Osteoblast (primary cell): ENCODE data around the gene DYRK1B. TPM values are rescaled to one million over a fixed set of nuclear protein-coding genes. Genes with fewer than 3 reads are reported as not detected.
A peak's percentile ranks its signal among the peaks of the same experiment; 100 is the strongest.
"Not testable (repeated sequence)": the region's sequence is repeated elsewhere in the genome, so short reads cannot be mapped to it uniquely, and the experiment has no call there.

ENCODE experiments used
- DNase-seq: peaks from one replicate; pipeline ENCODE4 v3.0.0; 2011; ENCODE audit warnings: low spot score, mixed read lengths; ENCODE audit not compliant: insufficient read length; ENCODE audit errors: missing footprints
- H2AFZ ChIP-seq: 2 replicates; pipeline ENCODE4 v1.6.0; 2011; ENCODE audit warnings: mild to moderate bottlenecking, low read length
- H3K27ac ChIP-seq: 2 replicates; pipeline ENCODE4 v1.5.1; 2011; ENCODE audit warnings: mild to moderate bottlenecking, low read depth, low read length, moderate library complexity
- H3K27me3 ChIP-seq: 2 replicates; pipeline ENCODE4 v1.6.0; 2012; ENCODE audit warnings: mild to moderate bottlenecking, control low read depth, inconsistent platforms, low read length, moderate library complexity; ENCODE audit not compliant: insufficient read depth
- H3K36me3 ChIP-seq: 2 replicates; pipeline ENCODE4 v1.5.1; 2011; ENCODE audit warnings: mild to moderate bottlenecking, low read length, control low read depth, moderate library complexity; ENCODE audit not compliant: insufficient read depth
- H3K4me1 ChIP-seq: 2 replicates; pipeline ENCODE4 v1.5.1; 2011; ENCODE audit warnings: mild to moderate bottlenecking, low read length, control low read depth, moderate library complexity; ENCODE audit not compliant: insufficient read depth
- H3K4me2 ChIP-seq: 2 replicates; pipeline ENCODE4 v1.6.0; 2011; ENCODE audit warnings: mild to moderate bottlenecking, low read length; ENCODE audit not compliant: insufficient read depth
- H3K4me3 ChIP-seq: fragments of 200-600 bp; sonication (generic); 3 replicates; pipeline ENCODE4 v1.5.1; 2012; ENCODE audit warnings: mild to moderate bottlenecking, low read length, inconsistent platforms; ENCODE audit not compliant: insufficient read depth
- H3K79me2 ChIP-seq: 2 replicates; pipeline ENCODE4 v1.6.0; 2012; ENCODE audit warnings: mild to moderate bottlenecking, low read length, control low read depth, inconsistent platforms; ENCODE audit not compliant: insufficient read depth
- H3K9me3 ChIP-seq: 2 replicates; pipeline ENCODE4 v1.5.1; 2011; ENCODE audit warnings: low read depth, low read length, control low read depth
- H4K20me1 ChIP-seq: 2 replicates; pipeline ENCODE4 v1.6.0; 2012; ENCODE audit warnings: mild to moderate bottlenecking, low read length, control low read depth; ENCODE audit not compliant: insufficient read depth
- total RNA-seq: library from RNA; depleted of rRNA; stranded (reverse); fragments of >200 nt; gene quantifications from 2 replicates; pipeline ENCODE4 v1.2.3, GENCODE V29; 2012
- TF ChIP-seq, protein P1 (sequence below): IDR thresholded peaks from 2 replicates; pipeline ENCODE4 v1.5.1; 2011; ENCODE audit warnings: mild to moderate bottlenecking, low read depth, low read length, moderate library complexity; ENCODE audit errors: extremely low read depth

The DYRK1B gene
- total RNA-seq, 1 donor: 19.5 TPM

GRCh38 chr19:39878398-39878797, 44.4 kb upstream of the DYRK1B start:
- Histone ChIP-seq H3K4me1 (no peaks in the 10 kb centered on the region), H3K27ac (no peak overlapping the region), H3K79me2 (no peaks in the 10 kb centered on the region), H3K36me3 (no peaks in the 10 kb centered on the region), H3K4me3 (no peak overlapping the region), H3K27me3 (no peaks in the 10 kb centered on the region), H3K9me3 (no peaks in the 10 kb centered on the region), H3K4me2 (no peak overlapping the region), H2AFZ (no peak overlapping the region), H4K20me1 (no peaks in the 10 kb centered on the region)
- peak; percentile 74 for DNase-seq
- TF ChIP-seq, protein P1, sequence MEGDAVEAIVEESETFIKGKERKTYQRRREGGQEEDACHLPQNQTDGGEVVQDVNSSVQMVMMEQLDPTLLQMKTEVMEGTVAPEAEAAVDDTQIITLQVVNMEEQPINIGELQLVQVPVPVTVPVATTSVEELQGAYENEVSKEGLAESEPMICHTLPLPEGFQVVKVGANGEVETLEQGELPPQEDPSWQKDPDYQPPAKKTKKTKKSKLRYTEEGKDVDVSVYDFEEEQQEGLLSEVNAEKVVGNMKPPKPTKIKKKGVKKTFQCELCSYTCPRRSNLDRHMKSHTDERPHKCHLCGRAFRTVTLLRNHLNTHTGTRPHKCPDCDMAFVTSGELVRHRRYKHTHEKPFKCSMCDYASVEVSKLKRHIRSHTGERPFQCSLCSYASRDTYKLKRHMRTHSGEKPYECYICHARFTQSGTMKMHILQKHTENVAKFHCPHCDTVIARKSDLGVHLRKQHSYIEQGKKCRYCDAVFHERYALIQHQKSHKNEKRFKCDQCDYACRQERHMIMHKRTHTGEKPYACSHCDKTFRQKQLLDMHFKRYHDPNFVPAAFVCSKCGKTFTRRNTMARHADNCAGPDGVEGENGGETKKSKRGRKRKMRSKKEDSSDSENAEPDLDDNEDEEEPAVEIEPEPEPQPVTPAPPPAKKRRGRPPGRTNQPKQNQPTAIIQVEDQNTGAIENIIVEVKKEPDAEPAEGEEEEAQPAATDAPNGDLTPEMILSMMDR: no peak

GRCh38 chr19:39877982-39878381, 44.0 kb upstream of the DYRK1B start:
- not testable (repeated sequence) for H3K36me3 ChIP-seq, H3K79me2 ChIP-seq, H3K4me3 ChIP-seq, H3K27me3 ChIP-seq, H3K4me1 ChIP-seq, H3K27ac ChIP-seq, H3K9me3 ChIP-seq, H3K4me2 ChIP-seq, H4K20me1 ChIP-seq, H2AFZ ChIP-seq, DNase-seq

- H3K36me3 ChIP-seq, H3K4me2 ChIP-seq, DNase-seq, H3K79me2 ChIP-seq, H2AFZ ChIP-seq, H3K4me1 ChIP-seq, H3K9me3 ChIP-seq, H3K27ac ChIP-seq, H3K4me3 ChIP-seq, H3K27me3 ChIP-seq, H4K20me1 ChIP-seq: not testable (repeated sequence)
Measured at GRCh38 chr19:39877488-39877887, 43.5 kb upstream of the DYRK1B start.

DNA sequence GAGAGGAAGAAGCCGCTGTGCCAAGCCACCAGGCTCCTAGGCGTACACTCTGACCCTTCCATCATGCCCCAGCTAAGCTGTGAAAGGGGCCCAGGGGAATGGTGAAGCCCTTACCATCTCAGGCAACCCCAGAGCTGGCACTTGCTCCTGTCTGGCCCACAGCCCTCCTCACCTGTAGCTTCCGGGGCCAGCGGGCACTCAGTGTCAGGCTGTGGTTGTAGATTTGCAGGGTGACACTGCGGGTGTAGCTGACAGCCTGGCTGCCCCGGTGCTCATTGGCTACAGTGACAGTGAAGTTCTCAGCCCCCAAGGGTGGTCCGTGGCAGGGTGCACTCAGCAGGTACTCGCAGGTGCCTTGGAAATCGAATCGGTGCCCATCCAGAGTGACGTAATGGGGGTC, 42.5 kb upstream of the DYRK1B start:
- H3K9me3 ChIP-seq, H3K4me3 ChIP-seq, H4K20me1 ChIP-seq, H3K36me3 ChIP-seq, H3K27me3 ChIP-seq, H3K4me2 ChIP-seq, H3K27ac ChIP-seq, DNase-seq, H3K79me2 ChIP-seq, H2AFZ ChIP-seq, H3K4me1 ChIP-seq: not testable (repeated sequence)

DNA sequence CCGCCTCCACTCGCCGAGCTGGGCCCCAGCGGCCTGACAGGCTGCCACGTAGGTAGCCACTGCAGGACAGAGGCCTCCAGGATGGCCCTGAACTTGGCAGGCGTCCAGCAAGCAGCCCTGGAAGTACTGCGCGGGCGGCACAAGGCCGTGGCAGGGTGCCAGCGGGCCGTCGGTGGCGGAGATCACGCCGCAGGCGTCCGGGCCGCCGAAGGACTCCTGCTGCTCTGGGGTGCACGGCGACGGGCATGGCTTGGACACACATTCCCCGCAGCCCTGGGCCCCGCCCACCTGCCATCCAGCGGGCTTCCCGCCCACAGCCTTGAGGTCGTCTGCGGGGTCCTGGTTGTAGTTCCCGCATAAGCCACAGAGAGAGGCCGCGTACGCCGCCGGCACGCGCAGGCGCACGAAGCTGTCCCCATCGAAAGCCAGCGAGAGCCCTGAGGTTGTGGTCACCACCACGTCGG, 41.5 kb upstream of the DYRK1B start:
- not testable (repeated sequence) for H4K20me1 ChIP-seq, H3K4me2 ChIP-seq, DNase-seq, H3K9me3 ChIP-seq, H3K4me3 ChIP-seq, H3K4me1 ChIP-seq, H3K79me2 ChIP-seq, H3K27me3 ChIP-seq, H2AFZ ChIP-seq, H3K27ac ChIP-seq, H3K36me3 ChIP-seq

DNA sequence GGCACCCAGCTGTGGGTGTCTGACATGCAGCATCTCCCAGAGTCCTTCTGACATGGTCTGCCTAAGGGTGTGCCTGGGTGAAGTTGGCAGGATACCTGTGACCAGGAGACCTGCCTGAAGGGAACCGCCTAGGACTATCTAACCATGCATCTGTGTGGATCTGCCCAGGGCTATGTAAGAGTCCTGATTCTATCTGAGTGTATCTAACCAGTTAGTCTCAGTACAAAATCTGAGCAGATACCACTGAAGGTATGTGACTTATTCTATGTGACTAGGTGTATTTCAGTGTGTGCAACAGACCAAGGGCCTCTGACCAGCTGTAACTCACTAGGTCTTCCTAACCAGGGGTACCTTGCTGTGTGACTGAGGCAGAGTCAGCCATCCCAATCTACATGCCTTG, 40.4 kb upstream of the DYRK1B start:
- DNase-seq: peak; percentile 72
- H4K20me1 ChIP-seq: no peaks in the 10 kb centered on the region
- TF ChIP-seq, protein P1: no peak

More for the DNA sequence above, 40.4 kb upstream of the DYRK1B start:
- no peaks in the 10 kb centered on the region for H3K36me3 ChIP-seq
- no peaks in the 10 kb centered on the region for H3K27me3 ChIP-seq
- H3K9me3 ChIP-seq: no peaks in the 10 kb centered on the region
- no peaks in the 10 kb centered on the region for H3K4me1 ChIP-seq
- H3K4me3 ChIP-seq: no peak overlapping the region
- no peak overlapping the region for H3K4me2 ChIP-seq
- H3K79me2 ChIP-seq: no peaks in the 10 kb centered on the region
- H2AFZ ChIP-seq: no peak overlapping the region
- no peak overlapping the region for H3K27ac ChIP-seq
